GM23248 (cell line): Measurements from ENCODE around the gene TLE2.

Source experiments
- EZH2 ChIP-seq: fragments of 200-600 bp; sonication (generic); IDR thresholded peaks from 2 replicates; pipeline ENCODE4 v1.6.1; 2018; ENCODE audit warnings: antibody characterized with exemption, mild to moderate bottlenecking; ENCODE audit not compliant: insufficient read depth, poor library complexity, severe bottlenecking
- EZH2phosphoT487 ChIP-seq: fragments of 200-600 bp; sonication (generic); IDR thresholded peaks from 2 replicates; pipeline ENCODE4 v1.6.1; 2018; ENCODE audit warnings: antibody characterized with exemption, moderate library complexity, mild to moderate bottlenecking, low read depth; ENCODE audit not compliant: insufficient read depth

DNA sequence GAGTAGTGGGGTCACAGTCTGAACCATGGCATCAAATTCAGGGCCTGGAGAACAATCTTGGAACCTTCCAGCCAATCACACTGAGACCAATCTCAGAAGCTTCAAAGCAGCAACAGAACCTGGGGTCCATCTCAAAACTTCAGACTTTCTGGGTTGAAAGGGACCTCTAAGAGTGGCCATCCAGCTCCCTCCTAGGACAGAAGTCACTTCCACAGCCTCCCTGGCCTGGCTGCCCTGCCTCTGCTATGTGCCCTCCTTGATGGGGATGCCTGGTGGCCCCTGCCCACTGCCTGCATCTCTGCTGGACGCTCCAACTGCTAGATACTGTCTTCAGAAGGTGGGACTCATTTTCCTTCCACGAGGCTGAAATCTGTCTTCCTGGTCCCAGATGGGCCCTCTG lies 1.8 kb downstream of the TLE2 start:
- no peak for TF ChIP-seq EZH2phosphoT487
- no peak for TF ChIP-seq EZH2
